Epithelial cell of umbilical artery (primary cell): ENCODE data around the gene NFATC3. TPM values are rescaled to one million over a fixed set of nuclear protein-coding genes. Genes with fewer than 3 reads are reported as not detected.

Experiments
- total RNA-seq: library from RNA; depleted of rRNA; stranded (reverse); fragments of >200 nt; gene quantifications from 2 replicates; pipeline ENCODE4 v1.2.3, GENCODE V29; 2014

NFATC3 gene
- 7.8 and 10.3 TPM in 2 replicates for total RNA-seq

GRCh38 chr16:68085259-68086071 lies at the start of gene NFATC3:
Gene NFATC3, plus strand, starts transcription at chr16:68085370. Its CDS starts 312 bp downstream, at chr16:68085682.

GRCh38 chr16:68235887-68236136 lies 150.6 kb downstream of the NFATC3 start, which contains the start of gene ESRP2:
Gene ESRP2, minus strand, starts transcription at chr16:68236127. Its CDS starts 82 bp downstream, at chr16:68236045.

DNA sequence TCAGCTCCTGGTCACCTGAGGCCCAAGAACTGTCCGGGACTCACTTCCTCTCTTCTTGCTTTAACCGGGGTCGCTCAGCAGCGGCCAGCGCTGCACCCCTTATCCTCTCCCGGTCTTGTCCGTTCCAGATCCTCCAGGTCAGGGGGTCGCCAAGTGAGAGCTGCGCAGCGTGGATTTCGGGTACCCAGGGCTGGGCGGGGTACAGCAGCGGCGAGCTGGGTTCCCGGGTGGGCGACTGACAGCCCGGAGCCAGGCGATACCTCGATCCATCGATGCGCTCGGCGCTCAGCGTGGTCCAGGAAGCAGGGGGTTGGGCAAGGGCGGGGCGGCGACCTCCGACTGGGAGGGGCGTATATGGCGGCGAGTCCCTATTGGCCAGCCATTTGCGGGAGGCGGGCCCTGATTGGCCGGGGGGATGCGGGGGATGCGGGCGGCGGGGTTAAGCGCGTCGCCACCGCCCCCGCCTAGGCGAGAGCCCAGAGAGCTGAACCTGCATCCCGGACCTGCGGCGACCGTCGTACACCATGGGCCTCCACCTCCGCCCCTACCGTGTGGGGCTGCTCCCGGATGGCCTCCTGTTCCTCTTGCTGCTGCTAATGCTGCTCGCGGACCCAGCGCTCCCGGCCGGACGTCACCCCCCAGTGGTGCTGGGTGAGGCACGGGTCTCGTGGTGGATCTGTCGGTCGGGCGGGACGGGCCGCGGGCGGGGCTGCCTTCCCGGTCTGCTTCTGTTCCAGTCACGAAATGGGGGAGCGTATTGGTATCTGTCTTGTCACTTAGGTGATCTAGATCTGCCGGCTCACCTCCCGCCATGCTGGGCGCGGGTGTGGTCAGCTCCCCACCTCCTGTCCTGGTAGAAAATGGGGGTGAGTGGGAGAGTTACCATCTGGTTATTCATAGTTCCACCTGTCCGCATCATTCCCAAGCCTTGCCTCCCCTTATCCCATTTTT lies 160.0 kb downstream of the NFATC3 start, which contains the start of gene PLA2G15:
TSS of gene PLA2G15 (plus strand) at position 471 of the 951 bp plus-strand sequence. CDS start at position 525, 54 bp downstream.

DNA sequence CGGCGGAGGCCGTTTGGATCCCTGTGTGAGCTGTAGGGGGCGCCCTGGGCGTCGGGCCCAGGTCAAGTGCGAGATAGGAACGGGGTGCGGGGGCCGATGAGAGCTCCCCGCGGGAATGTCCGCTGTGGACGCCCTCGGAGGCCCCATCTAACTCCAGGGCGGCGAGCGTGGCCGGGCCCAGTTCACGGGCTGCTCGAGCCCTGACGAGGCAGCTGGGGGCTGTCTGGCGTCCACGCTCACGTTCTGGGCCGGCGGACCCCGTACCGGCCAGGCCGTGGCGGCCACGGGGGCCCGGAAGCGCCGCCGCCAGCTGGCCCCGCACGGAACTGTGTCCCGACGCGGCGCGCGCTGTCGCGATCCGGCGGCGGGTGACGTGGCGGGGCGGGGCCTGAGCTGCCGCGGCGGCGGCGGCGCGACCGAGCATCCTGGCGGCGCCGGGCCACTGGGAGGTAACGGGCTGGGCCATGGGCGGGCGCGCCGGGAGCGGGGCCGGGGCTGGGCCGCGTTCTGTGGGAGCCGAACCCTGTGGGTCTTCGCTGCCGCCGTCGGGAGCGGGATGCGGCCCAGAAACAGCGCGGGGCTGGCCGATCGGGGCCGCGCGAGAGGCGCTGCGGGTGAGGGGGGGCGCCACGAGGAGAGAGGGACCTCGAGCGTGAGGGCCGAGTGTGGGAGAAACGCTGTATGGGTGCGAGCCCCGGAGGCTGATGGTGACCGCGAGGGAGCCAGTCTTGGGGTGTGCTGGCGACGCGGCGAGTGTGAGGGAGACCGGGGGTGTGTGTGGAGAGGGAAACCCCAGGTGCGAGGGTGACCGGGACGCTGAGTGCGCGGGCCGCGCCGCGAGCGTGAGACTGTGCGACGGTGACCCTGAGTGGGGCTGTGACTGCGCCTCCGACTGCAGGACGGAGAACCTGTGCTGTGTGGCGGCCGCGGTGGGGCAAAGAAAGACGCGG lies 179.2 kb downstream of the NFATC3 start, which contains the start of gene SLC7A6:
TSS of gene SLC7A6 (plus strand) at position 399 of the 950 bp plus-strand sequence. CDS start 10,201 bp downstream, outside the sequence.

Other genes with a start within 250 kb of the NFATC3 start
- gene THAP11, start 243.1 kb upstream of the NFATC3 start, total RNA-seq, result 38.7 and 72.5 TPM in 2 replicates
- gene NUTF2, start 238.4 kb upstream of the NFATC3 start, total RNA-seq, result 67.0 and 256 TPM in 2 replicates
- 28.6 and 29.6 TPM in 2 replicates for gene CENPT, start 237.7 kb upstream of the NFATC3 start, total RNA-seq
- gene EDC4, start 212.3 kb upstream of the NFATC3 start, total RNA-seq, result 39.8 and 50.3 TPM in 2 replicates
- gene NRN1L, start 200.5 kb upstream of the NFATC3 start, total RNA-seq, result not detected in 2 replicates
- gene PSKH1, start 192.1 kb upstream of the NFATC3 start, total RNA-seq, result 10.7 and 19.1 TPM in 2 replicates
- 0.32 and 0.61 TPM in 2 replicates for gene CTRL, start 153.5 kb upstream of the NFATC3 start, total RNA-seq
- 60.4 and 85.9 TPM in 2 replicates for gene PSMB10, start 148.5 kb upstream of the NFATC3 start, total RNA-seq
- 1.3 and 2.6 TPM in 2 replicates for gene LCAT, start 141.2 kb upstream of the NFATC3 start, total RNA-seq
- 36.4 and 40.0 TPM in 2 replicates for gene SLC12A4, start 116.7 kb upstream of the NFATC3 start, total RNA-seq
- not detected in 2 replicates for gene DPEP3, start 104.9 kb upstream of the NFATC3 start, total RNA-seq
- 1.1 TPM in 1 of 2 replicates, not detected in the other for gene DPEP2, start 85.9 kb upstream of the NFATC3 start, total RNA-seq
- gene DPEP2NB, start 69.5 kb upstream of the NFATC3 start, total RNA-seq, result not detected in 2 replicates
- gene DDX28, start 62.1 kb upstream of the NFATC3 start, total RNA-seq, result 14.4 and 20.5 TPM in 2 replicates
- 23.4 and 27.5 TPM in 2 replicates for gene DUS2, start 62.1 kb upstream of the NFATC3 start, total RNA-seq
- gene ESRP2, start 150.8 kb downstream of the NFATC3 start, total RNA-seq, result 0.15 and 0.97 TPM in 2 replicates
- gene PLA2G15, start 160.0 kb downstream of the NFATC3 start, total RNA-seq, result 16.6 and 18.5 TPM in 2 replicates
- gene SLC7A6, start 179.2 kb downstream of the NFATC3 start, total RNA-seq, result 24.4 and 27.2 TPM in 2 replicates
- 14.0 and 15.9 TPM in 2 replicates for gene SLC7A6OS, start 225.6 kb downstream of the NFATC3 start, total RNA-seq
- gene PRMT7, start 225.6 kb downstream of the NFATC3 start, total RNA-seq, result 37.4 and 65.8 TPM in 2 replicates